Naive B cell (primary cell): ENCODE data around the gene FANCC. TPM values are rescaled to one million over a fixed set of nuclear protein-coding genes. Genes with fewer than 3 reads are reported as not detected.
"Not testable (repeated sequence)": the region's sequence is repeated elsewhere in the genome, so short reads cannot be mapped to it uniquely, and the experiment has no call there.

Experiments used
- ATAC-seq, 2 donors: fragments of 150-1000 bp; cut with Tn5 transposase; 2 replicates each; pipeline ENCODE4 v1.10.0; 2021; ENCODE audit warnings: low read depth in 2 of 2, mild to moderate bottlenecking in 2 of 2, moderate library complexity in 2 of 2
- DNase-seq: peaks from one replicate; pipeline ENCODE4 v3.0.0; 2022
- H3K27ac Mint-ChIP-seq, 6 donors: one replicate each; pipeline ENCODE4 v1.8.0; 2020 to 2022; ENCODE audit warnings: mild to moderate bottlenecking in 6 of 6, mixed read lengths in 6 of 6, moderate library complexity in 5 of 6, inconsistent platforms in 2 of 6
- H3K27me3 Mint-ChIP-seq, 3 donors: one replicate each; pipeline ENCODE4 v1.8.0; 2021 to 2022; ENCODE audit warnings: mixed read lengths in 3 of 3, mild to moderate bottlenecking in 1 of 3
- H3K36me3 Mint-ChIP-seq, 2 donors: one replicate each; pipeline ENCODE4 v1.8.0; 2020 to 2022; ENCODE audit warnings: mixed read lengths in 2 of 2, inconsistent platforms in 1 of 2, mild to moderate bottlenecking in 1 of 2
- H3K4me1 Mint-ChIP-seq, 3 donors: one replicate each; pipeline ENCODE4 v1.8.0; 2020 to 2022; ENCODE audit warnings: mixed read lengths in 3 of 3, inconsistent platforms in 1 of 3, mild to moderate bottlenecking in 1 of 3, moderate library complexity in 1 of 3
- H3K4me3 Mint-ChIP-seq, 8 donors: one replicate each; pipeline ENCODE4 v1.8.0; 2020 to 2022; ENCODE audit warnings: mild to moderate bottlenecking in 8 of 8, mixed read lengths in 8 of 8, moderate library complexity in 8 of 8, inconsistent platforms in 2 of 8
- H3K9me3 Mint-ChIP-seq, 7 donors: one replicate each; pipeline ENCODE4 v1.8.0; 2020 to 2022; ENCODE audit warnings: mixed read lengths in 7 of 7, mild to moderate bottlenecking in 5 of 7, inconsistent platforms in 2 of 7, moderate library complexity in 1 of 7
- polyA plus RNA-seq, 6 donors: library from polyadenylated mRNA; unstranded; fragments of 300-500 nt; fragmentation: Illumina TruSeq; gene quantifications; one replicate each; pipeline ENCODE4 v1.2.3, GENCODE V29; 2021; ENCODE audit warnings: low read depth in 6 of 6

The FANCC gene
- polyA plus RNA-seq, 6 donors from 2014 or later = 1.3 to 11.8 (median 3.4) TPM

DNA sequence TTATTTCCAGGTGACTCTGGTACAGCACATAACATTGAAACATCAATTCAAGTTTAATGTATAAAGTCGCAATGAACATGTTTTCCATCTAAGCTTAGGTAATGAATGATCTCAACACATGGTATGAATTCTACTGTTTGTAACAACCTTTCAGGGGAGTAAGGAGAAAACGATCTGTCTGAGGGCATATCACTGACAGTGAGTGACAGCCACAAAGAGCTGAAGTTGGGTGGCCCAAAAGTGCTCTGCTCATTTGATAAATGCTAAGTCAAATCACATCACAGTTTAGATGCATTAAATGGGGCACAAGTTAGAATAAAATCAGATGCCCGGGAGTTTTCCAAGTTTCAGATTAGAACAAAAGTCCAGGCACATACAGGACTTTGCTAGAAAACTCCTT lies 1.2 kb downstream of the FANCC start:
- Mint-ChIP-seq H3K9me3 (no peaks in the 10 kb centered on the region), H3K36me3 (no peaks in the 10 kb centered on the region), H3K4me1 (peaks cover 16 to 22% (median 18%) of the 10 kb centered on the region in 3 donors), H3K27ac (peak overlapping the region in 4 of 6 donors; percentile 8 to 93 (median 72)), H3K27me3 (peaks cover 8 to 11% (median 9%) of the 10 kb centered on the region in 3 donors), H3K4me3 (peak overlapping the region; percentile 92 to 98 (median 96))
- ATAC-seq (no peak), DNase-seq (no peak)

DNA sequence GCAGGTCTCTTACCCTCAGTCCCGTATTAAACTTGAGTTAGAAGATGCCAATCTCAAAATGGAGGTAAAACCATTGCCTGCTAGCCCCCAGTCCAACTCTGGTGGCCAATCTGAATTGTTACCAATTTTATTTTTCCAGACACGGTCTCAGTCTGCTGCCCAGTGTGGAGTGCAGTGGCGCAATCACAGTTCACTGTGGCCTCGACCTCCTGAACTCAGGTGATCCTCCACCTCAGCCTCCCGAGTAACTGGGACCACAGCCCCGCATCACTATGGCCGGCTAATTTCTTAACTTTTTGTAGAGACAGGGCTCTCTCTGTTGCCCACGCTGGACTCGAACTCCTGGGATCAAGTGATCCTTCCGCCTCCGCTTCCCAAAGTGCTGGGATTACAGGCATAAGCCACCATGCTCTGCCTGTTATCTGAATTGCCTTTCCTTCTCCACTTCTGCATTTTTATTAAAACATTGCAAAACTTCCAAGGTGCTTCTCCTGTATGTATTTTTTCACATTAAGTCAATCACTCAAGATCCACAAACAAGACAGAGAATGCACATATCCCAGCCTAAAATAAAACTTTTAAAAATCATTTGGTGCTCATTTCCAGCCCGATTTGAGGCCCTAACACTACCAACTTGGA lies 2.3 kb downstream of the FANCC start:
- peaks cover 8 to 11% (median 9%) of the 10 kb centered on the region in 3 donors for H3K27me3 Mint-ChIP-seq
- peak overlapping the region in 1 of 6 donors; percentile 15 for H3K27ac Mint-ChIP-seq
- no peak for ATAC-seq
- H3K4me3 Mint-ChIP-seq = peak overlapping the region in 3 of 8 donors; percentile 51 to 96 (median 92)
- no peaks in the 10 kb centered on the region for H3K9me3 Mint-ChIP-seq
- H3K4me1 Mint-ChIP-seq = peaks cover 16 to 22% (median 18%) of the 10 kb centered on the region in 3 donors
- DNase-seq = no peak
- H3K36me3 Mint-ChIP-seq = no peaks in the 10 kb centered on the region

DNA sequence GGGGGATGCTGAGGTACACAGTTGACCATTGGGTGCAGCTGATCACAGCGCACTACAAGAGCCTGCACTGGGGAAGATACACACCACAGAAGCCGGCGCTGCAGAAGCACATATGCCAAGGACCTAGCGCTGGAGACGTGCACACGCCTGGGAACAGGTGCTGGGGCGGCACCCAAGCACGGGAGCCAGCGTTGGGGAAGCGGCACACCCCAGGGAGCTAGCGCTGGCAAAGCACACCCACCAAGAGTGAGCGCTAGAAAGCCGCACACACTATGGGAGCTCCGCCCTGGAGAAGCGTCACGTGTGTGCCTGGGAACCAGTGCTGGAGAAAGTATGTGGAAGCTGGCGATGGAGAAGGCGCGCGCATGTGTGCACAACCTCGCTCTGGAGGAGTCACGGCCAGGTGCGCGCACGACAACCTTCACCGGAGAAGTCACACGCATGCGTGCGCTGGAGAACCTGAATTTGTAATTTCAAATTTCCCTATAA lies 4.5 kb downstream of the FANCC start:
- peaks cover 8 to 11% (median 9%) of the 10 kb centered on the region in 3 donors for H3K27me3 Mint-ChIP-seq
- peak overlapping the region in 7 of 8 donors; percentile 1 to 75 (median 45) for H3K4me3 Mint-ChIP-seq
- ATAC-seq (no peak), DNase-seq (no peak)
- H3K36me3 Mint-ChIP-seq = no peaks in the 10 kb centered on the region
- peaks cover 14 to 22% (median 16%) of the 10 kb centered on the region in 3 donors for H3K4me1 Mint-ChIP-seq
- H3K9me3 Mint-ChIP-seq = no peaks in the 10 kb centered on the region
- peak overlapping the region in 1 of 6 donors; percentile 54 for H3K27ac Mint-ChIP-seq

DNA sequence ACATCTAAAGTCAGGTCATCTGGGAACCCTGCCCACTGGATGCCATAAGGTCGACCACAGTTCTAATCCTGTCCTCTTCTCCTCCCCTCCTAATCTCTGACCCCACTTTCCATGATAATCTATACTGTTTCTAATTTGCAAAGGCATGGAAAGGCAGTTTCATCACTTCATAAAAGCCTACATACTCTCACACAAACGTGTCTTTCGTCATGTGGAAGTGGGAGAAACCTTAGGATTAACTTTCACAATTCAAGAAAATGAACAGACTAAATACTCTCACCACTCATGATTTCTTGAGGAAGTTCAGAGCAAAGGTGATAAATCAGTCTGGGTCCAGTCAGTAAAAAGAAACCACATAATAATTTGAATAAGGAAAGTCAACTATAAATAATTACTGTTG lies 5.5 kb downstream of the FANCC start:
- Mint-ChIP-seq H3K9me3 (no peaks in the 10 kb centered on the region), H3K27ac (no peak overlapping the region), H3K4me1 (peaks cover 13 to 22% (median 16%) of the 10 kb centered on the region in 3 donors), H3K4me3 (no peak overlapping the region), H3K27me3 (peaks cover 8 to 11% (median 9%) of the 10 kb centered on the region in 3 donors), H3K36me3 (no peaks in the 10 kb centered on the region)
- no peak for ATAC-seq
- DNase-seq = no peak

DNA sequence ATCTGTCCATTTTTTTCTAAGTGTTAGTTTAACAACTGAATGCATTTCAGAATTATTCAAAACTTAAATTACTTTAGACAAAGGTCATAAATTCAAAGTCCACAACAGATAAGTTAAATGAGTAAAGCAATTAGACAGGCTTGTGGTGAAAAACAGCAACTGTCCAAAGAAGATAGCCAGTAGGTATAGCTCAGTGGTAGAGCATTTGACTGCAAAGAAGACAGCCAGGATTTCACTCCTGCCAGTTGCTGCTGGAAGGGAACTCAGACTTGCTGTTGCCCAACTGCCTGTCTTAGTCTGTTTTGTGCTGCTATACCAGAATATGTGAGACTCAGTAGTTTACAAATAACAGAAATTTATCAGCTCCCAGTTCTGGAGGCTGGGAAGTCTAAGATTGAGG lies 10.0 kb downstream of the FANCC start:
- H3K4me3 Mint-ChIP-seq = no peak overlapping the region
- peaks cover 3 to 11% (median 7%) of the 10 kb centered on the region in 3 donors for H3K4me1 Mint-ChIP-seq
- ATAC-seq (no peak), DNase-seq (no peak)
- H3K9me3 Mint-ChIP-seq = no peaks in the 10 kb centered on the region
- H3K27me3 Mint-ChIP-seq = peaks cover 2 to 6% (median 4%) of the 10 kb centered on the region in 3 donors
- H3K36me3 Mint-ChIP-seq = no peaks in the 10 kb centered on the region
- no peak overlapping the region for H3K27ac Mint-ChIP-seq

DNA sequence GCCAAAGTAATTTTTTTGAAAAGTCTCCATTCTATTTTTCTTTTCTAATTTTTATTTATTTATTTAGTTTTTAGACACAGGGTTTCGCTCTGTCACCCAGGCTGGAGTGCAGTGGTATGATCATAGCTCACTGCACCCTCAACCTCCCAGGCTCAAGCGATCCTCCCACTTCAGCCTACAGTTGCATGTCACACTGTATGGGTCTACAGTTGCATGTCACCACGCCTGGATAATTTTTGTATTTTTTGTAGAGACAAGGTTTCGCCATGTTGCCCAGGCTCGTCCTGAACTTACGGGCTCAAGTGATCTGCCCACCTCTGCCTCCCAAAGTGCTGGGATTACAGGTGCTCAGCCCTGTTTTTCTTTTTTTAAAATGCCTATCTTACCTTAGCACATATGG lies 10.7 kb downstream of the FANCC start:
- Mint-ChIP-seq H3K27ac (no peak overlapping the region), H3K27me3 (no peaks in the 10 kb centered on the region), H3K4me3 (no peak overlapping the region), H3K36me3 (no peaks in the 10 kb centered on the region), H3K4me1 (peaks cover 2 to 8% (median 5%) of the 10 kb centered on the region in 3 donors), H3K9me3 (no peaks in the 10 kb centered on the region)
- ATAC-seq (no peak), DNase-seq (no peak)

DNA sequence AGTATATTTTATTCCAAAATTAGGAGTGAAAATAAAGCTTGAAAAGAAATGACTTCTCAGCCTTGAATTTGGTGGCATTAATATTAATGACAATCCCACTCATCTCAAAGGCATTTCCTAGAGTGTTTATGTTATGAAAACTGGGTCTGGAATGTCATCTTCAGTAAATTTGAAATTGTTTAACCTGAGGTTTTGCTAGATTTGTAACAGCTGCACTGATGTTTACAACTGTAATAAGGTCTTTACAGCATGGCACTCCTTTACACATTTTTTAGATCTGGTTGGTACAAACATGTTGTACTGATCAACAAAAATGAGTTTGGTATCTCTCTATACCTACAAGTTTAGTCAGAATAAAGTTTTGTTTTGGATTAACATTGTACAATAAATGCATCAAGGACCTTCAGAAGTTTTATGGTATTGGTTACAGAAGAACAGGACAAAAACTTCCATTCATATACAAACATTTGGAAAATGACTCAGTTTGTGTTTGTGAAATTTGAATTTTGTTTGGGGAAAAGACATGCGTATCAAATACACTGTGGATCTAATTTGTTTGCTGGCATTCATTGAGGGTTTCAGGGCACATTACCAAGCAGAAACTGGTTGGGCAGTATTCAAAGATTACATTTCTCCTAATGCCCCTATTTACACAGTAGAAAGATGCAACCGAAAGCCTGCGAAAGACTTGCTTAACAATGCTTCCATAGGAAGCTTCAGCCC lies 11.6 kb downstream of the FANCC start:
- no peak for DNase-seq
- Mint-ChIP-seq H3K36me3 (no peaks in the 10 kb centered on the region), H3K9me3 (no peaks in the 10 kb centered on the region)

DNA sequence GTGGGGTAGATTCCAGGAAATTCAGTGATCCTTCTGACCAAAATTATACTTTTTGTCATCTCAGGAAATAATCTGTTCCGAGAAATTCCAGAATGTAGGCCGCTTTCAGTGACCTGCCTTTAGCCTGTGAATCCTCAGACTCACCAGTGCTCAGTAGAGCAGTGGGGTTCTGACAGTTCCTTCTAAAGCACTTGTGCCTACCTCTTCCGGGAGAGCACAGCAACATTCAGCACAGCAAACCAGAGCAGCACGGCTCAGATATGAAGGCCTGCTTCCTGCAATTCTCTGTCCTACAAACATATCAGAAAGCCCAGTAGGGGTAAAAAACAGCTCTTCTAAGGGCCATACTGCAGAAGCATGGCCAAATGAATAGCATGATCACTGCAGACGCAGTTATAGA lies 15.0 kb downstream of the FANCC start:
- no peak for DNase-seq
- Mint-ChIP-seq H3K27me3 (no peaks in the 10 kb centered on the region), H3K27ac (no peak overlapping the region), H3K9me3 (no peaks in the 10 kb centered on the region), H3K36me3 (no peaks in the 10 kb centered on the region), H3K4me3 (peak overlapping the region in 1 of 8 donors; percentile 21), H3K4me1 (peaks cover 4 to 14% (median 8%) of the 10 kb centered on the region in 3 donors)
- ATAC-seq = no peak

More for the DNA sequence above, 11.6 kb downstream of the FANCC start:
- H3K4me3 Mint-ChIP-seq = no peak overlapping the region
- ATAC-seq = no peak
- H3K4me1 Mint-ChIP-seq = peaks cover 3 to 8% (median 8%) of the 10 kb centered on the region in 3 donors
- H3K27ac Mint-ChIP-seq = no peak overlapping the region
- H3K27me3 Mint-ChIP-seq = no peaks in the 10 kb centered on the region

DNA sequence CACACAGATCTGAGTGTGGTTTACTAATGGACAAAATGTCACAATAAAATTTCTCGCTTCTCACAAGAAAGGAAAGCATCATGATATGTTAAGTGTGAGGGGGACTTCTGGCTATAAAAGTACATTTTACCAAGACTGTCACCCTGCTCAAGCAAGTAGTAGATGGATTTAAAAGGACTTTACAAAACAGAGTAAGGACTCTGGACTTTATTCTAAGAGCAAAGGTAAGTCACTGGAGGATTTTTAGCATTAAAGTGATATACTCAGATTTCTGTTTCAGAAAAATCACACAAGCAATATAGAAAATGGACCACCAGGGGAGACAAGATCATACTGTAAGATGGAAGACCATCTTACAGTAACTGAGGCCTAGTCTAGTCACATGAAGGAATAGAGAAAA lies 19.7 kb downstream of the FANCC start:
- no peaks in the 10 kb centered on the region for H3K36me3 Mint-ChIP-seq
- ATAC-seq = no peak
- peaks cover 0 to 9% (median 4%) of the 10 kb centered on the region in 3 donors for H3K4me1 Mint-ChIP-seq
- DNase-seq = no peak
- no peaks in the 10 kb centered on the region for H3K9me3 Mint-ChIP-seq
- H3K27ac Mint-ChIP-seq = no peak overlapping the region
- no peak overlapping the region for H3K4me3 Mint-ChIP-seq
- H3K27me3 Mint-ChIP-seq = no peaks in the 10 kb centered on the region

DNA sequence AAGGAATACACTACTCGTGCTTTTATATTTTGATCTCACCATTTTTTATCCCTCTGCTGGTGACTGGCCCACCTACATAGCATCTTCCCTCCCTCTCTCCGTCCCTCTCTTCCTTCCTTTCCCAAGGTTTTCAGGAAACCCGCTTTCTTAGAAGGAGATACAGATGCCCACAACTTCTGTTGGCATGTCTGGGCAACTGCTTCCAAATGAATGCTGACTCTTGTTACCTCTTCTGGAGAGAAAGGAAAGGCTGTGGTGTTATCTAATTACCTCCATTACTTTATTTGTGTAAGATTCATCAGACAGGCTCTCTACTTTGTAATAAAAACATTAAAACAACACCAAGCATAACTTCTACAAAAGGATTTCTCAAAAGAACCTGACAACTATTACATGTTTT lies 20.2 kb downstream of the FANCC start:
- DNase-seq (no peak), ATAC-seq (no peak)
- Mint-ChIP-seq H3K36me3 (no peaks in the 10 kb centered on the region), H3K27me3 (no peaks in the 10 kb centered on the region), H3K9me3 (no peaks in the 10 kb centered on the region), H3K27ac (peak overlapping the region in 1 of 6 donors; percentile 2), H3K4me3 (no peak overlapping the region), H3K4me1 (peaks cover 0 to 9% (median 2%) of the 10 kb centered on the region in 3 donors)

DNA sequence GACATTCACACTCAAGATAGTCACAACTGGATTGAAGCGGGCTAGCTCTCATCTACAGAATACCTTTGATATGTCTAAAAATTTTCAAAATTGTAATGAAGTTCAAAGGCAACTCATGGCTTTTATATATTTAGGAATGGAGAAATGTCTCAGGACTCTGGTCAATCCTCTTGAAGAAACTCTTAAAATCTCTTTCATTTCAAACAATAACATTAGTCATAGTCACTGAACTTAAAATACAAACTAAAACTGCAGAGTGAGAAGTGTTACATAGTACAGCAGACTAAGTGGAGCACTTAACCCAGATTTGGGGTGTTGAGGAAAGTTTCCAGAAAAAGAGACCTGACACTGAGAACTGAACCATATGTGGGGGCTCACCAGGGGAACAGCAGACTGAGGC lies 20.7 kb downstream of the FANCC start:
- no peaks in the 10 kb centered on the region for H3K27me3 Mint-ChIP-seq
- H3K4me1 Mint-ChIP-seq = peaks cover 0 to 12% (median 2%) of the 10 kb centered on the region in 3 donors
- H3K9me3 Mint-ChIP-seq = peaks cover 0 to 4% (median 2%) of the 10 kb centered on the region in 7 donors
- ATAC-seq = no peak
- H3K4me3 Mint-ChIP-seq = no peak overlapping the region
- H3K27ac Mint-ChIP-seq = peak overlapping the region in 1 of 6 donors; percentile 49
- peaks cover 3 to 5% of the 10 kb centered on the region in 2 donors for H3K36me3 Mint-ChIP-seq
- DNase-seq = no peak

DNA sequence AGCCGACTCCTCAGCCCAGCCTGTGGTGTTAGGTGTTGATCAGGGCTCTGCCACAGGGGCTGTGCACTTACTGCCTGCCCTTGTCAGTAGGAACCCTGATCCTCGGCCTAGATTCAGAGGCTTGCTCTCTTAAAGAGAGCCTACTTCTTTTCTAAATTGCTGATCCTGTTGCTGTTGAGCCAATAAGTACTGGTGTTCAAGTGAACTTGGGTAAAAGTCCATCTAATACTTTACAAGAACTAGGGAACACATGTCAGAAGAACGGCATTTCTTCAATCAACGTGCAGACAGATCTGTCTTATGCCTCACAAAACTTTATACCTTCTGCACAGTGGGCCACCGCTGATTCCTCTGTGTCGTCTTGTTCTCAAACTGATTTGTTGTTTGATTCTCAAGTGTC lies 24.2 kb downstream of the FANCC start:
- H3K4me1 Mint-ChIP-seq = peaks cover 2 to 15% (median 8%) of the 10 kb centered on the region in 3 donors
- H3K9me3 Mint-ChIP-seq, H3K27me3 Mint-ChIP-seq: not testable (repeated sequence)

DNA sequence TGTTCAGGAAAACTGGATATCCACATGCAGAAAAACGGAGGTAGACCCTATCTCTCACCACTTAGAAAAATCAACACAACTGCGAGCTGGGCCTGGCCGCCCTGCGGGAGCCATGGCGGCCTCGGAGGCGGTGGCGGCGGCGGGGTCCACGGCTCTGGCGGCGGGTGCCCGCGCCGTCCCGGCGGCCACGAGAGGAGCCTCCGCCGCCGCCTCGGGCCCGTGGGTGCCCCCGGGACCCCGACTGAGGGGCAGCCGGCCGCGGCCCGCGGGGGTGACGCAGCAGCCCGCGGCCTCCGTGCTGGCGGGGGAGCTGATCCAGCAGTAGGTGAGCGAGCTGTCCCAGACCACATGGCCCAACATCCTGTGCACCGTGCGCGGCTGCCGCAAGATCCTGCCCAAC lies 25.3 kb downstream of the FANCC start:
- ATAC-seq (no peak), DNase-seq (no peak)
- Mint-ChIP-seq H3K36me3 (peaks cover 4 to 7% of the 10 kb centered on the region in 2 donors), H3K27me3 (no peaks in the 10 kb centered on the region), H3K4me1 (peaks cover 2 to 13% (median 8%) of the 10 kb centered on the region in 3 donors), H3K9me3 (peaks cover 0 to 4% (median 2%) of the 10 kb centered on the region in 7 donors), H3K27ac (no peak overlapping the region), H3K4me3 (no peak overlapping the region)

More for the DNA sequence above, 24.2 kb downstream of the FANCC start:
- not testable (repeated sequence) for H3K4me3 Mint-ChIP-seq, H3K36me3 Mint-ChIP-seq, DNase-seq, H3K27ac Mint-ChIP-seq, ATAC-seq

DNA sequence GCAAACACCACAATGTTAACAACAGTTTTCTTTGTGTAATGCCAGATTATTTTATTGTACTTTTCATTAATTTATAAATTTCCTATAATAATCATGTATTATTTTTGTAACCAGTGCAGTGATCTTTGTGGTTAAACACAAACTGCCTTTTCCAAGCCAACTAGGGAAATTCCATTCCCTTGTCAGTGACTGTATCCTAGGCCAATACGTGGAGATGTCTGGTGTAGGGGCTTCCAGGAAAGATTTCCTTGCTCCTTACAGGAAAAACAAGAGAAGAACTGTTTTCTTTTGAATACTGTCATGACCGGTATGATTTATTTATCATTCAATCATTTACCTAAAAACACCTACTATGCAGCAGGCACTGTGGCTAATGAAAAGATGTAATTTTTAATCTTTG lies 31.4 kb downstream of the FANCC start:
- Mint-ChIP-seq H3K9me3 (peaks cover under 1 to 22% (median 11%) of the 10 kb centered on the region in 7 donors), H3K27me3 (no peaks in the 10 kb centered on the region), H3K4me1 (peaks cover 2 to 10% (median 8%) of the 10 kb centered on the region in 3 donors), H3K27ac (no peak overlapping the region), H3K36me3 (peaks cover 4% of the 10 kb centered on the region in 2 donors), H3K4me3 (no peak overlapping the region)
- DNase-seq = no peak
- ATAC-seq = no peak
